ENCODE measurements around the gene MDP1. TPM values are rescaled to one million over a fixed set of nuclear protein-coding genes. Genes with fewer than 3 reads are reported as not detected.

Gene MDP1
- total and polyA plus RNA-seq, 2 experiments from 2014 or later: 9.8 to 31.1 TPM

GRCh38 chr14:24172261-24172860 is 43.5 kb downstream of the MDP1 start:
- H3K27me3 ChIP-seq (ENCODE audit: insufficient read depth): no peaks in the 10 kb centered on the region
- H2AFZ ChIP-seq: peak overlapping the region; percentile 99
- TF ChIP-seq CTCF (conservative IDR thresholded peaks at IDR 0.05; ENCODE audit: low read depth in 2 of 2) (no peak), CREB1 (CRISPR knock-in tag; IDR thresholded peaks at IDR 0.05; ENCODE audit: low read depth) (no peak), NANOG (IDR thresholded peaks at IDR 0.05; ENCODE audit: borderline replicate concordance) (no peak), ETS1 (IDR thresholded peaks at IDR 0.05) (no peak), ZNF462 (CRISPR knock-in tag; IDR thresholded peaks at IDR 0.05) (no peak), ZNF114 (CRISPR knock-in tag; IDR thresholded peaks at IDR 0.05) (no peak), POLR2AphosphoS5 (IDR thresholded peaks at IDR 0.05; ENCODE audit: low read depth) (no peak), ZNF331 (CRISPR knock-in tag; IDR thresholded peaks at IDR 0.05; ENCODE audit: low read depth) (no peak), STAT1 (IDR thresholded peaks at IDR 0.05; ENCODE audit: unreplicated experiment) (no peak), REST (IDR thresholded peaks at IDR 0.05; ENCODE audit: unreplicated experiment) (no peak), JUNB (IDR thresholded peaks at IDR 0.05; ENCODE audit: unreplicated experiment) (no peak), EZH2 (IDR thresholded peaks at IDR 0.05; ENCODE audit: low read depth, unreplicated experiment) (no peak), EZH2phosphoT487 (IDR thresholded peaks at IDR 0.05; ENCODE audit: unreplicated experiment) (no peak)
- peak; percentile 16 for ATAC-seq
- peak overlapping the region; percentile 81 for H3K4me3 ChIP-seq
- H3K4me1 ChIP-seq (ENCODE audit: insufficient read depth): 0 out of 2 replicates have a peak, but pooled peaks cover 3% of the 10 kb centered on the region
- Mint-ChIP-seq H3K4me1 (peaks cover 4% of the 10 kb centered on the region; the same call in 1 of the 3 replicates), H3K27me3 (ENCODE audit: insufficient read depth, low read depth, poor library complexity) (peaks cover 19% of the 10 kb centered on the region), H3K4me3 (peak overlapping the region; percentile 87), H3K9me3 (no peaks in the 10 kb centered on the region), H3K27ac (no peak overlapping the region), H3K36me3 (ENCODE audit: low read depth) (peaks cover 16% of the 10 kb centered on the region; the same call in 2 of the 3 replicates)
- no peaks in the 10 kb centered on the region for H3K9me2 ChIP-seq (ENCODE audit: insufficient read depth)
- H3F3A ChIP-seq (replicated peaks; ENCODE audit: low read depth): peaks cover 7% of the 10 kb centered on the region; the same call in 1 of the 2 replicates
- H3K36me3 ChIP-seq (ENCODE audit: insufficient read depth): no peaks in the 10 kb centered on the region
- peak; percentile 51 for DNase-seq (ENCODE audit: low spot score)
- peak overlapping the region; percentile 100 for H3K4me2 ChIP-seq
- no peaks in the 10 kb centered on the region; the same call in 1 of the 2 replicates for H4K20me1 ChIP-seq (replicated peaks; ENCODE audit: insufficient read depth)
- H3K79me2 ChIP-seq (replicated peaks; ENCODE audit: insufficient read depth): no peaks in the 10 kb centered on the region
- H3K27ac ChIP-seq (ENCODE audit: low read depth): no peak overlapping the region
